DND-41 (cell line): Measurements from ENCODE around the gene ZSCAN12.

Experiments
- EZH2 ChIP-seq: IDR thresholded peaks from 3 replicates; pipeline ENCODE4 v1.6.1; 2012; ENCODE audit warnings: borderline replicate concordance, low read depth, mild to moderate bottlenecking, moderate library complexity, low read length, inconsistent platforms; ENCODE audit not compliant: severe bottlenecking
- TF ChIP-seq, protein P1 (sequence below): IDR thresholded peaks from 2 replicates; pipeline ENCODE4 v1.5.1; 2012; ENCODE audit warnings: borderline replicate concordance, low read length, moderate library complexity, mild to moderate bottlenecking; ENCODE audit not compliant: poor library complexity, severe bottlenecking; ENCODE audit errors: extremely low read depth

DNA sequence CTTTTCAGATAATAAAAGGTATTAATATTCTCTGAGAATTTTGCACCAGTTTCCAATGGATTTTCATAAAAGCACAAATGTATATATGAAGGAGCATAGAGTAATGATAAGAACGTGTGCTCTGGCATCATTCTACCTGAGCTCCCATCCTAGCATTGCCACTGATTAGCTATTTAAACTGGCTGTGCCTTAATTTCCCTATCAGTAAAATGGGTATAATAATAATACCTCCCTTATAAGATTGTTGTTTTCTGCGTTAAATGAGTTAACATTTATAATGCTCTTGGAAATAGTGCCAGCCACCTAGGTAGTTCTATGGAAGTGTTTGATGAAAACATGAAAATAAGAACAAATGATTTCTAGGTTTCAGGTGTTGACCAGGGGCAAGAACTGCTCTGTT is 38.6 kb downstream of the ZSCAN12 start:
- TF ChIP-seq, protein P1, sequence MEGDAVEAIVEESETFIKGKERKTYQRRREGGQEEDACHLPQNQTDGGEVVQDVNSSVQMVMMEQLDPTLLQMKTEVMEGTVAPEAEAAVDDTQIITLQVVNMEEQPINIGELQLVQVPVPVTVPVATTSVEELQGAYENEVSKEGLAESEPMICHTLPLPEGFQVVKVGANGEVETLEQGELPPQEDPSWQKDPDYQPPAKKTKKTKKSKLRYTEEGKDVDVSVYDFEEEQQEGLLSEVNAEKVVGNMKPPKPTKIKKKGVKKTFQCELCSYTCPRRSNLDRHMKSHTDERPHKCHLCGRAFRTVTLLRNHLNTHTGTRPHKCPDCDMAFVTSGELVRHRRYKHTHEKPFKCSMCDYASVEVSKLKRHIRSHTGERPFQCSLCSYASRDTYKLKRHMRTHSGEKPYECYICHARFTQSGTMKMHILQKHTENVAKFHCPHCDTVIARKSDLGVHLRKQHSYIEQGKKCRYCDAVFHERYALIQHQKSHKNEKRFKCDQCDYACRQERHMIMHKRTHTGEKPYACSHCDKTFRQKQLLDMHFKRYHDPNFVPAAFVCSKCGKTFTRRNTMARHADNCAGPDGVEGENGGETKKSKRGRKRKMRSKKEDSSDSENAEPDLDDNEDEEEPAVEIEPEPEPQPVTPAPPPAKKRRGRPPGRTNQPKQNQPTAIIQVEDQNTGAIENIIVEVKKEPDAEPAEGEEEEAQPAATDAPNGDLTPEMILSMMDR = no peak
- TF ChIP-seq EZH2 = no peak
